Cardiac septum (tissue), 1 donor: ENCODE results near the gene PCDHA1. TPM values are rescaled to one million over a fixed set of nuclear protein-coding genes. Genes with fewer than 3 reads are reported as not detected.

Experiments
- DNase-seq: peaks from one replicate; pipeline ENCODE4 v3.0.0-alpha.2; 2020; ENCODE audit warnings: low spot score
- intact Hi-C: fragments of 100-400 bp; cut with DNase I; formaldehyde crosslinking; loops from one replicate; pipeline ENCODE4 v1.14.0; 2022
- total RNA-seq: library from RNA; stranded (reverse); fragmentation: NEBNext Ultra II Directional; extraction: Animal tissue kit (Norgen Biotek cat#: 25700); gene quantifications from one replicate; pipeline ENCODE4 v1.2.1, GENCODE V29; 2021
- donor health status: DM: no; HTN: no; CAD: no.

Gene PCDHA1
- total RNA-seq, 1 donor from 2014 or later = 0.08 TPM

DNA sequence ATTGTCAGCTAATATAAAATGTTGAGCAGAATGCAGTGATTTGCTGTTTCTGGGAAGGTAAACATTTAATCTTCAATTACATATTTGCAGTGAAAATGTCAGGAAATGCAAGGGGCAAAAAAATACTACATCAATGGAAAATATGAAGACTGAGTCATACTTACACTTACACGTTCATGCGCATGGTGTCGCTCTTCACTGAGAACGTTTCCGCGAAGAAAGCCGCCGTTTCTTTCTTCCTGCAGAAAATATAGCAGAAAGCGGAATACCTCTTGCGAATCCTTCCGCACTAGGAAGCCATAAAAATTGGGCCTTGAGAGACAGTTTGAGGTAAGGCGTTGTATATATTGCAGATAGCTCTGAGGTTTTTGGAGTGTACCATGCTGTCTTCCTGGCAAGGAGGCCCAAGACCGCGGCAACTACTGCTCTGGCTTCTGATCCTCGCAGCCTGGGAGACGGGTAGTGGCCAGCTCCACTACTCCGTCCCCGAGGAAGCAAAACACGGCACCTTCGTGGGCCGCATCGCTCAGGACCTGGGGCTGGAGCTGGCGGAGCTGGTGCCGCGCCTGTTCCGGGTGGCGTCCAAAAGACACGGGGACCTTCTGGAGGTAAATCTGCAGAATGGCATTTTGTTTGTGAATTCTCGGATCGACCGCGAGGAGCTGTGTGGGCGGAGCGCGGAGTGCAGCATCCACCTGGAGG is 96.1 kb downstream of the PCDHA1 start, which contains the start of gene PCDHA13:
PCDHA13 (plus strand) TSS at position 236 of the 702 bp plus-strand sequence; CDS start at position 381, 145 bp downstream.
- no peak for DNase-seq
- intact Hi-C loops = loop anchor here (5.0 kb wide), 1 partner anchor 160 kb away; no protein-coding TSS in a partner anchor

DNA sequence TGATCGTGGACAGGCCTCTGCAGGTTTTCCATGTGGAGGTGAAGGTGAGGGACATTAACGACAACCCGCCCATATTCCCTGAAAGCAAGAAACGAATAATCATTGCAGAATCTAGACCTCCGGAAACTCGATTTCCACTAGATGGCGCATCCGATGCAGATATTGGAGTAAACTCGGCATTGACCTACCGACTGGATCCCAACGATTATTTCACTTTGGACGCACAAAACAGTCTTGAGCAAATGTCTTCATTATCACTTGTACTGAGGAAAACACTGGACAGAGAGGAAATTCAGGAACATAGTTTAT is 96.6 kb downstream of the PCDHA1 start:
- intact Hi-C loops = loop anchor here (5.0 kb wide), 1 partner anchor 160 kb away; no protein-coding TSS in a partner anchor

DNA sequence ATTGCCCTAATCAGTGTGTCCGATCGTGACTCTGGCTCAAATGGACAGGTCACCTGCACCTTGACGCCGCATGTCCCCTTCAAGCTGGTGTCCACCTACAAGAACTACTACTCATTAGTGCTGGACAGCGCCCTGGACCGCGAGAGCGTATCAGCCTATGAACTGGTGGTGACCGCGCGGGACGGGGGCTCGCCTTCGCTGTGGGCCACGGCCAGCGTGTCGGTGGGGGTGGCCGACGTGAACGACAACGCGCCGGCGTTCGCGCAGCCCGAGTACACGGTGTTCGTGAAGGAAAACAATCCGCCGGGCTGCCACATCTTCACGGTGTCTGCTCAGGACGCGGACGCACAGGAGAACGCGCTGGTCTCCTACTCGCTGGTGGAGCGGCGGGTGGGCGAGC is 97.4 kb downstream of the PCDHA1 start:
- DNase-seq = no peak
- intact Hi-C loops = loop anchor here (5.0 kb wide), 1 partner anchor 159 kb away; no protein-coding TSS in a partner anchor

More for the DNA sequence above, 96.6 kb downstream of the PCDHA1 start:
- no peak for DNase-seq

DNA sequence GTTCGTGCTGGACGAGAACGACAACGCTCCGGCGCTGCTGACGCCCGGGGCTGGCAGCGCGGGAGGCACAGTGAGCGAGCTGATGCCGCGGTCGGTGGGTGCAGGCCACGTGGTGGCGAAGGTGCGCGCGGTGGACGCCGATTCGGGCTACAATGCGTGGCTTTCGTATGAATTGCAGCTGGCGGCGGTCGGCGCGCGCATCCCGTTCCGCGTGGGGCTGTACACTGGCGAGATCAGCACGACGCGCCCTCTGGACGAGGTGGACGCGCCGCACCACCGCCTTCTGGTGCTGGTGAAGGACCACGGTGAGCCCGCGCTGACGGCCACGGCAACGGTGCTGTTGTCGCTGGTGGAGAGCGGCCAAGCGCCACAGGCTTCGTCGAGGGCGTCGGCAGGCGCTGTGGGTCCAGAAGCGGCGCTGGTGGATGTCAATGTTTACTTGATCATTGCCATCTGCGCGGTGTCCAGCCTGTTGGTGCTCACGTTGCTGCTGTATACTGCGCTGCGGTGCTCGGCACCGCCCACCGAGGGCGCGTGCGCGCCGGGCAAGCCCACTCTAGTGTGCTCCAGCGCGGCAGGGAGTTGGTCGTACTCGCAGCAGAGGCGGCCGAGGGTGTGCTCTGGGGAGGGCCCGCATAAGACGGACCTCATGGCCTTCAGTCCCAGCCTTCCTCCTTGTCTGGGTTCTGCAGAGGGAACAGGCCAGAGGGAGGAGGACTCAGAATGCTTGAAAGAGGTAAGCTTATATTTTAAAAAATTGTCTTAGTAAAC is 98.2 kb downstream of the PCDHA1 start:
- intact Hi-C loops = loop anchor here (5.0 kb wide), 1 partner anchor 158 kb away; no protein-coding TSS in a partner anchor

DNA sequence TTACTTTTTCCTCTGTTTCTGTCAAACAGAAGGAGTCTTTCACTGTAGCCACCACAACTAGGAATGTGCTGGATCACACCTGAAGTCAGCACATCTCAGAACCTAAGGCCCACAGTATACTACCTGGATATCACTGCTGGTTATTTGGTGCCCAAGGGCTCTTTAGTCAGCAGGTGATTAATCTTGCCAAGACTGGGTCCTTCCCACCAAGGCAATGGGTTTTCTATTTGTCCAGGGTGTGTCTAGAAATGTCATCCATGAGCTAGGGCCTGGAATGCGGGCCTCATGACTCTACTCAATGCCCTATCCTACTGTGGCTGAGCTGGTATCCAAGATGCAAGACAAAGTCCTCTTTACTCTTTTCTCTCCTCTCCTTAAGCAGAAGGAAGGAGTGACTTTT is 130.4 kb downstream of the PCDHA1 start:
- DNase-seq = no peak
- intact Hi-C loops = no loop called here

More for the DNA sequence above, 98.2 kb downstream of the PCDHA1 start:
- no peak for DNase-seq

DNA sequence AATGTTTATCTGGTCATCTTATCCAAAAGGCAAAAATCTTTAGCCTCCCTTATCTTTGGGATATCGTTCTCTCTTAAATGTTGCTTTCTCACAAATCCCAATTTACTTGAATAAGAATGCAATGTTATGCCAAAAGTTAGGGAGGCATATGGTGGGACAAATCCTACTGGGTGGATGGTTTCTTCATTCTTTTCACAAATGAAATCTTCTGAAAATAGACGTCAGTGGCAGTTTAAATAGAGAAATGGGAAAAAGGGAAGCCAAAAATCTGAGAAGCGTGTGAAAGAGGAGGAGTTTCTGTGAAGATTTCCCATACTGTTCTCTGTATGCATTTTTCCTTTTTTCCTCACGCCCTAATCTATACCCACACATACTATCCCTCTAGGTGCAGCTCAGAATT is 137.7 kb downstream of the PCDHA1 start:
- intact Hi-C loops = no loop called here
- no peak for DNase-seq

DNA sequence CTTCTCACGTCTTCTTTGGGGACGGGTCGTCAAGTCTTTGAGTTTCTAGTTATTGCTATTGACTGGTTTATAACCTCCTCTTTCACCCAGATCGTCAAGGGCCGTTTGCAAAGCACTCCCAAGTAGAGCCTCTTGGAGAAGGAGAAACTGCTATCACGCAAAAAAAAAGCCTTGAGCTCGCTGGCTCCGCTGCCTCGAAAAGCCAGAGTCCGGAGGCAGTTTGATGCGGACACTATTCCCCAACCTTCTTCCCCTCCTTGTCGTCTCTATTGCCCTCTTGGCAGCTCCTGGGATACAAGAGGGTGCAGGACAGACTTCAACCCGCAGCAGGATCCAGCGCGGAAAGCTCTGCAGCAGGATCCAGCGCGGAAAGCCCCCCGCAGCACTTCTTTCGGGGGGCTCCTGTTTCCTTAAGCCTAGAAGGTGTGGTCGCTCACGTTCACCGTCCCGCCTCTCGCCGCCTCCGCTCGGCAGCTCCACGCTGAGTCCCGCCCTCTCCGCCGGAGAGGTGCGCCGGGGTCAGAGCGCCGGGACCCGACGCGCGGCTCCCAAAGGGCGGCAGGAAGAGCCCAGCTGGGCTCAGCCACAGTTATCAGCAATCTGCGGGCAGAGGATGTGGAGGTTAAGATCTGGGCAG is 140.0 kb downstream of the PCDHA1 start, which contains the start of gene PCDHAC1:
PCDHAC1 (plus strand) TSS at position 494 of the 637 bp plus-strand sequence. CDS start 594 bp downstream, outside the sequence.
- intact Hi-C loops = loop anchor here (2.0 kb wide), 1 partner anchor 113 kb away; no protein-coding TSS in a partner anchor
- DNase-seq = no peak

DNA sequence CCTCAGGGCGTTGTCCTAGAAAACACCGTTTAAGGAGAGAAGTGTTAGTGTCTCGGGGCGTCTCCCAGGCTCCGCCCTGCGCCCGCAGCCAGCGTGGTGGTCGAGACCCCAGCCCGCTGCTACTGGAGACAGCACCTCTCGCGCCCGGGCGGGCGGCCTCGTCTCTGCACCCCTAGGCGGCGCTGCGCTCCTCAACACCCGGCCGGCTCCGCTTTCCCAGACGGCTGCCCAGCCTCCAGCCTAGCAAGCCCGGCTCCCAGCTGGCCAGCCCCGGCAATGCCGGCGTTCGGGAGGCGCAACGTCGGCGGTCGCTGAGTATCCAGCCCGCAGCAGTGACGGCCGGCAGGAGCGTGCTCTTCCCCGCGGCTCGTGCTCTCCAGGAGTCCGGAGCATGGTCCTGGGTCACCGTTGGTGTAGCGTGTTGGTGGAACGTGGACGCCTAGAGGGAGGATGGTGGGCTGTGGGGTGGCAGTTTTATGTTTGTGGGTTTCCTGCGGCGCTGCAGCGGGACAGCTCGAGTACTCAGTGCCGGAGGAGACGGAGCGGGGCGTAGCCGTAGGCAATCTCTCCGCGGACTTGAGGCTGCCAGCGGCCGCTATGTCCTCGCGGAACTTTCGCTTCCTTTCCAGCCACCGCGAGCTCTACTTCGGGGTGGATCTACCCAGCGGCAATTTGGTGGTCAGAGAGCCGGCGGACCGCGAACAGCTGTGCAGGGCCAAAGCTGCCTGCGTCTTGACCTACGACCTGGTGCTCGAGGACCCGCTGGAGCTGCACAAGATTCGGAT is 140.7 kb downstream of the PCDHA1 start:
- intact Hi-C loops = loop anchor here (2.0 kb wide), 1 partner anchor 112 kb away; no protein-coding TSS in a partner anchor

DNA sequence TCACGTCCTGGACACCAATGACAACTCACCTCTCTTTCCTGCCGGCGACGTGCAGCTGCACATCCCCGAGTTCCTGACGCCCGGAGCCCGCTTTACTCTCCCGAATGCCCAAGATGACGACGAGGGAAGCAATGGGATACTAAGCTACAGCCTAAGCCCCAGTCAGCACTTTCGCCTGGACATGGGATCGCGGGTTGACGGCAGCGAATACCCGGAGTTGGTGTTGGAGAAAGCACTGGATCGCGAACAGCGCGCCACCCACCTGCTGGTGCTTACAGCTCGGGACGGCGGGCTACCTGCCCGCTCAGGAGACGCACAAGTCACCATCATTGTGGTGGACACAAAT is 141.3 kb downstream of the PCDHA1 start:
- intact Hi-C loops = loop anchor here (2.0 kb wide), 1 partner anchor 112 kb away; no protein-coding TSS in a partner anchor
- DNase-seq = no peak

More for the DNA sequence above, 140.7 kb downstream of the PCDHA1 start:
- no peak for DNase-seq

DNA sequence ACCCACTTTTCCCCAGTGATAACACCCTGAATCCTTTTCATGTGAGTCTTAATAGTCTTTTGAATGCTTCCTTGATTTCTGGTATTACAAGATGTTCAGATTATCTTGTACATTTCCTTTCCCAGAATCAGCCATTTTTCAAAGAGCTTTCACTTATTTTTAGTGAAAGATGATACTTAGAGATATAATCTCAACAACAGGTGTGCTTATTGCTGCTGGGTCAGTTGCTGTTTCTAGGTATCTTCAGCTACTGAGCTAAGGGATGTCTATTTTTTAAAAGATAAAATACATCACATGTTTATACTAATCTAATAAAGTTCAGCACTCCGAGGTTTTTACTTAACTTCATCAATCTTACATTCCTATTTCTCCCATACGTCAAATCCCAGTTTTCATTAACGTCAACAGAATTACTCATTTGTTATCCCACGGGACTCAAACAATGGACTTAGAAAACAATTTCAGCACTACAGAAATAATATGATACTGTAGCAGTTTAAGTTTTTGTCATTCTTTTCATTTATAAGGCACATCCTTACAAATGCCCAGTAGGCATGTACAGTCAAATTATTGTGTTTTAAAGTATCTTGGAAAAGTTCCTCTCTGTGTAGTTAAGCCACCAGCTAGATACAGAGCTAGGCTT is 149.1 kb downstream of the PCDHA1 start:
- DNase-seq = no peak

DNA sequence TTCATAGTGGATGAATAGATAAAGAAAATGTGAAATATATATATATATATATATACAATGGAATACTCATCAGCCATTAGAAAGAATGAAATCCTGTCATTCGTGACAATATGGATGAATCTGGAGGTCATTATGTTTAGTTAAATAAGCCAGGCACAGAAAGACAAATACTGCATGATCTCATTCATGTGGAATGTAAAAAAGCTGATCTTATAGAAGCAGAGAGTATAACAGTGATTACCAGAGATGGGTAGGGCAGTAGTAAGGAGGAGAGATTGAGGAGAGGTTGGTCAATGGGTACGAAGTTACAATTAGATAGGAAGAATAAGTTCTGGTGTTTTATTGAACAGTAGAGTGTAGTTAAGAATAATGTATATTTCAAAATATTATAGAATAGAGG is 160.6 kb downstream of the PCDHA1 start:
- intact Hi-C loops = no loop called here
- DNase-seq = no peak

More for the DNA sequence above, 149.1 kb downstream of the PCDHA1 start:
- intact Hi-C loops = no loop called here

- intact Hi-C loops = no loop called here
Observed at GRCh38 chr5:140951636-140952035, 165.7 kb downstream of the PCDHA1 start.

GRCh38 chr5:140953234-140953633 is 167.3 kb downstream of the PCDHA1 start:
- intact Hi-C loops = no loop called here
- DNase-seq = no peak

More at GRCh38 chr5:140951636-140952035, 165.7 kb downstream of the PCDHA1 start:
- no peak for DNase-seq

DNA sequence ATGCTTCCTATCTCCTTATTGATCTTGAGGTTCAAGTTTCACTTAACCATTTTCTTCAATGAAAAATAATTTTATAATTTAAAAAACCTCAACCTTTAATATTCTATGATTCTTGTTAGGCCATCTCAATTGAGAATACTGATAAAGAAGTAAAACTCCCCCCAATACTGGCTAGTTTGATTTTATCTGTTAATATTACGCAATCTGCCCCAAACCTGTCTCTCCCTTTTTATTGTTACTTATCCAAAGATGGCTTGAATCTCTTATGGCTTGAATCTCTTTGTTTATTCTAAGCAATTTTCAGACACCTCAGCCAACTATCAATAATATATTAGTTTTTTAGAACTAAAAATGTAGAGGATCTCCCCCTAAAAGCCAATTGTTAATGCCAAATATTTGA is 176.2 kb downstream of the PCDHA1 start:
- intact Hi-C loops = no loop called here
- DNase-seq = no peak

DNA sequence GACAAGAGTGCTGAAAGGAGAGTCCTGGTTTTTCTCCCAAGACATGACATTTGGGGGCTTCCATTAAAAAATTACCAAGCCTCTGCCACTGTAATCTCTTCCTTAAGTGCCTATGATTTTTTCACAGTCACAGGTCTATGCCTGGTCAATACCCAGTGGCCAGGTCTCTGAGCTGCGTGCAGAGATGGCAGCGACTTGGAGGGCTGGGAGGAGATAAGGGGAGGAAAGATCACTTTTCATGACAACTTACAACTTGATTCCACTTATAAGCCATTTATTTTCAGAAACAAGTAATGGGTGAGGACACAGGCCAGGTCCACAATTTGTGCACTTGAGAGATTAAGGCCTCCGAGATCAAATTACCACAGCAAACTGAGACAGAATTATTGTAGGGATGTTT is 178.4 kb downstream of the PCDHA1 start:
- intact Hi-C loops = no loop called here
- no peak for DNase-seq

DNA sequence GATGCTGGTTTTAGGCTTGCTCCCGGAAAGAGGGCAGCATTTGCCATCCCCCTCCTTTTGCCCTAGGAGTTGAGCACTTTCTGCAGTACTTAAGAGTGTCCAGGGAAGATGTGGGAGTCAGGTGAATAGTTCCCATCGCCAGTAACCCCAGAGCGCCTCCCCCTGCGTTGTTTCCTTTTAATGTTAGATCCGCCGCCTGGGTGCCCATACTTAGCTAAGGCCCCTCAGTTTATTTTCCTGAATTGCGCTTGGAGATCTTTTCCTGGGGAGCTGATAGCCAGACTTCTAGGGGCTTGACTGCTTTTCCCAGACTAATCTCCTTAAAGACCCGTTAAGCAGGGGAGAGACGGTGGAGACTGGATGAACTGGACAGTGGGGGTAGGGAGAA is 180.0 kb downstream of the PCDHA1 start:
- intact Hi-C loops = no loop called here
- no peak for DNase-seq

GRCh38 chr5:140966293-140967225 is 180.6 kb downstream of the PCDHA1 start, which contains the start of gene PCDHAC2:
PCDHAC2 (plus strand) TSS chr5:140966476; CDS start chr5:140966767, 291 bp downstream.
- intact Hi-C loops = no loop called here
- DNase-seq = no peak
